ENCODE data around the gene SEMA6D.

- TF ChIP-seq ZNF274 (IDR thresholded peaks at IDR 0.05; ENCODE audit: low read depth, low read length), result no peak
- TF ChIP-seq SUZ12 (IDR thresholded peaks at IDR 0.05; ENCODE audit: extremely low read depth, insufficient read depth, insufficient read length), result no peak
Measured at GRCh38 chr15:47822048-47822447, 104.7 kb downstream of the SEMA6D start.
